GM10248 (cell line): ENCODE results near the gene PDLIM7.

Experiments
- CTCF ChIA-PET: fragments of 300-600 bp; sonication (Branson Sonifier 250); formaldehyde crosslinking; extraction: SDS; loops from one replicate; lab custom pipeline; 2021; ENCODE audit warnings: antibody characterized with exemption; lab: Yijun Ruan, JAX
- POLR2A ChIA-PET: fragments of 350-650 bp; sonication (Branson Sonifier 250); formaldehyde crosslinking; extraction: SDS; loops from one replicate; lab custom pipeline; 2020; ENCODE audit warnings: antibody characterized with exemption; lab: Yijun Ruan, JAX
- DNase-seq: peaks from one replicate; pipeline ENCODE4 v3.0.0; 2012; ENCODE audit errors: extremely low spot score
- TF ChIP-seq, protein P1 (sequence below): IDR thresholded peaks from 2 replicates; pipeline ENCODE4 v1.5.1; 2012; ENCODE audit warnings: mild to moderate bottlenecking, low read depth; ENCODE audit errors: extremely low read depth, missing control alignments, control extremely low read depth

PDLIM7 gene

DNA sequence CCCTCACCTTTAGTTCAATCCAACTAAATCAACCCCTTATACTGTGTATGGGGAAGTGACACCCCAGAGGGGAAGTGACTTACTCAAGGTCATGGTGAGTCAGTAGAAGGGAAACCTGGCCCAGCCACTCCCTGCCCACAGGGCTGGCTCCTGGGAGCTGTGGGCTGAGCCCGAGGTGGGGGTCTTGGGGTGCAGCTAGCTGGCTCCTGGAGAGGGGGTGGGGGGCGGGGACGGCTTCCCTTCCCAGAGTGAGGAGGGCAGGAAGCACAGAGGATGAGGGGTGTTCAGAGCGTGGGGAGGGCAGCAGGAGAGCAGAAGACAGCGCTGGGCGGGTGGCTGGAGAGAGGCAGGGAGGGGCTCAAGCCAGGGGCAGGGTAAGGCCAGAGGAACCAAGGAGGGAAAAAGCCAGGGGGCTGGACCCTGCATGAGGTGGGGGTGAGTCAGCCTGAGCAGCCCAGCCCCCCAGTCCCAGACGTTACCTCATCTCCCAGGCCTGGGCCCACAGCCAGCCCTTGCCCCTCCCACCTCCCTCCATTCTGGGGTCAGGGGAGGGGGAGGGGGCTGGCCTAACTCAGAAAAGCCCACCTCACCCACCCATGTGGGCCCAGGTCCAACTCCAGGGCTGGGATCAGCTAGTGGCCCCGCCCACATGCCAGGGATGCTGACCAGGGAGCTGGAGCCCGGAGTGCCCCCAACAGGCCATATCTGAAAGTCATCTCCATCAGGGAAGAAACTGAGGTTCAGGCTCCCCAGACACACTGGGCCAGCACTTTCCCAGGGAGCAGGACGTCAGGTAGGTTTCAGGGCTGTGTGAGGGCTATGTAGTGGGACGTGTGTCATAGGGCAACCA is 2.8 kb downstream of the PDLIM7 start:
- ChIA-PET CTCF (interaction anchor here (1.1 to 11.1 kb wide), 12 partner anchors 7 to 185 kb away, joined by 3 to 87 read pairs (median 8); no protein-coding TSS in a partner anchor), POLR2A (interaction anchor here (0.6 kb wide), 1 partner anchor 12 kb away, joined by 5 read pairs; no protein-coding TSS in a partner anchor)
- DNase-seq = peak; percentile 67
- TF ChIP-seq, protein P1, sequence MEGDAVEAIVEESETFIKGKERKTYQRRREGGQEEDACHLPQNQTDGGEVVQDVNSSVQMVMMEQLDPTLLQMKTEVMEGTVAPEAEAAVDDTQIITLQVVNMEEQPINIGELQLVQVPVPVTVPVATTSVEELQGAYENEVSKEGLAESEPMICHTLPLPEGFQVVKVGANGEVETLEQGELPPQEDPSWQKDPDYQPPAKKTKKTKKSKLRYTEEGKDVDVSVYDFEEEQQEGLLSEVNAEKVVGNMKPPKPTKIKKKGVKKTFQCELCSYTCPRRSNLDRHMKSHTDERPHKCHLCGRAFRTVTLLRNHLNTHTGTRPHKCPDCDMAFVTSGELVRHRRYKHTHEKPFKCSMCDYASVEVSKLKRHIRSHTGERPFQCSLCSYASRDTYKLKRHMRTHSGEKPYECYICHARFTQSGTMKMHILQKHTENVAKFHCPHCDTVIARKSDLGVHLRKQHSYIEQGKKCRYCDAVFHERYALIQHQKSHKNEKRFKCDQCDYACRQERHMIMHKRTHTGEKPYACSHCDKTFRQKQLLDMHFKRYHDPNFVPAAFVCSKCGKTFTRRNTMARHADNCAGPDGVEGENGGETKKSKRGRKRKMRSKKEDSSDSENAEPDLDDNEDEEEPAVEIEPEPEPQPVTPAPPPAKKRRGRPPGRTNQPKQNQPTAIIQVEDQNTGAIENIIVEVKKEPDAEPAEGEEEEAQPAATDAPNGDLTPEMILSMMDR = peak; percentile 20

DNA sequence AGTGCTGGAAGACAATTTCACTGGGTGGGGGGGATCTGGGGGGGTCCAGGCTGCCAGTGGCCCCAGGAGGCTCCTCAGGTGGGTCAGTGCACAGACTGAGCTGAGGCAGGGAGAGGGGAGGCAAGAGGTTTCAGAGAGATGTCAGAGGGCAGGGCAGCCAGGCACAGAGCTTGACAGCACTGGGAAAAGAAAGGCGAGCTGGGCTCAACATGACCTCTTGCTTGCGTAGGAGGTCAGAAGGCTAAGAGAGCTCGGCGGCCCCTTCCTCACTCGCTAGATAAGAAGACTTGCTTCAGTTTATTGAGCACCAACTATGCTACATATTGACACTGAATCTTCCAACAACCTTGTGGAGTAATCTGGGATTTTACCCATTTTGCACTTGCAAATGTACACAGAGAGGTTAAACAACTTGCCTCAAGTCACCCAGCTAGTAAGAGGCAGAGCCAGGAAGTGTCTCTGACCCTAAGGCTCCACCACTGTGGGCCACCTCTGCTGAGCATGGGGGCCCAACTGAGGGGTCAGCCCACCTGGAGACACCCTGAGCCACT is 3.5 kb downstream of the PDLIM7 start:
- ChIA-PET CTCF (interaction anchor here (1.1 to 11.1 kb wide), 11 partner anchors 8 to 184 kb away, joined by 4 to 87 read pairs (median 11); no protein-coding TSS in a partner anchor), POLR2A (interaction anchor here (0.7 kb wide), 1 partner anchor 98 kb away, joined by 8 read pairs; the partner anchor contains the start of gene TMED9)
- TF ChIP-seq, protein P1 = no peak
- DNase-seq = no peak

DNA sequence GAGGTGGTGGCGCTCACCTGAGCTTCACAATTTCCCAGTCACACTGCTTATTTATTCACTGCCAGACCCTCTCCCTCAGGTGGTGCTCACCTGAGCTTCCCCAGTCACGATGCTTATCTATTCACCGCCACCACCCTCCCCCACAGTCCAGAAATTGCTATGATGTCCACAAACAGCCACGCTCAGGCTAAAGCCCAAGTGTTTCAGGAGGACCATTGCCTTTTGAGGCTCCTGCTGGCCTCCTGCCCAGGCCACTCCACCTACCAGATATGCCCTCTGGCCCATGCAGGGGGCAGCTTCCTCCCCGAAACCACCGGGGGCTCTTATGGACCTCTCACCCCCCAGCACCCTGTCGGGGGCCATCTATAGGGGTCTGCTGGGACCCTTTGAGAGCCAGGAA is 4.6 kb downstream of the PDLIM7 start:
- POLR2A ChIA-PET = no interaction called here
- CTCF ChIA-PET = interaction anchor here (0.7 to 11.1 kb wide), 12 partner anchors 9 to 183 kb away, joined by 3 to 87 read pairs (median 6); partner anchors contain the start of gene GRK6
- TF ChIP-seq, protein P1 = no peak
- DNase-seq = no peak

DNA sequence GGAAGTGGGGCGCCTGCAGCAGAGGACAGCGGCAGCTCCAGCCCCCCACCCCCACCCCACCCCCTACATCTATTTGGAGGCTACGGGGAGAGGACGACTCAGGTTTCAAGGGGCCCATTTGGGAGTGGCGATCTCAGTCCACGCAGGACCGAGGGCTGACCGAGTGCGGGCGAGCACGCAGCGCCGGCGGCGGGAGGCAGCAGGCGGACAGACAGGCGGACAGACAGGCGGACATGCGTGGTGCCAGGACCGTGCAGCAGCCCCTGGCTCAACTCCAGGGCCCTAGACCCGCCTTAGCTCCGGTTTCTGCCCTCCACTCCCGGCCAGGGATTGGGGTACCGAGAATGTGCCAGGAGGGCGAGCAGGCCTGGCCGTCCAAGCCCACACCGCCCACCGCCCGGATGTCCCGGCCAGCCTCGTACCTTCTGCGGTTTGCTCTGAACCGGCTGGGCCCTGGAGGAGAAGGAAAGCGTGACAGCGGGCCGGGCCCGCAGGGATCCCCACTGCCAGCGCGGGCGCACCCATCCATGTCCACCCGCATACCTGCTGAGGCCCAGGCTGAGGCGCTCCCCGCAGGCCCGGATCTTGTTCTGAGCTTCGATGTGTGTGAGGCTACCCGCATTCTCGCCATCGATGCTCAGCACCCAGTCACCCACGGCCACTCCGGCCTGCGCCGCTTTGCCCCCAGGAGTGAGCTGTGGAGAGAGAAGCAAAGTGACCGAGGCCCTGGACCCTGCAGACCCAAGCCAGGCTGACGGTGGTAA is 5.2 kb downstream of the PDLIM7 start:
- CTCF ChIA-PET = interaction anchor here (0.7 to 11.1 kb wide), 11 partner anchors 9 to 183 kb away, joined by 3 to 87 read pairs (median 7); partner anchors contain the start of gene GRK6
- POLR2A ChIA-PET = no interaction called here
- no peak for DNase-seq
- TF ChIP-seq, protein P1 = no peak

DNA sequence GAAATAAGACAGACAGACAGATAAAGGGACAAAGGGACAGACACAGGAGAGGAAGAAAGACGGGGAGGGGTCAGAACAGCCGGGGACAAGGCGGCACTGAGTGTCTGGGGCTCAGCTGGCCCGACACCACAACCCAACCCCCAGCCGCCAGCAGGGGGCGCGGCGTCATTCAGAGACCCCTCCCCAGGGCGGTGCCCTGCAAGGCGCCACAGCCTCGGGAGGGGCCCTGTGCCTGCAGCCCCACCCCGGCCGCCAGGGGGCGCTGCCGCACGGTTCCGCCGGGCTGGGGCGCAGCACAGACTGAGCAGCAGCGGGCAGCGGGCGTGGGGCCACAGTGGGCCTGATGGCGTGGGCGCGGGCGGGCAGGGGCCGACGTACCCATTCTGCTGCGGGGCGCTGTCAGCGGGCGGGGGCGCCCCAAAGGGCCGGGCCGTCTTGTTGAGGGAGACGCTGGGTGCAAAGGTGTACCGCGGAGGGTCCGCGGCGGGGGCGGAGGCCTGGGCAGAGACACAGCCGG is 5.9 kb downstream of the PDLIM7 start:
- POLR2A ChIA-PET = no interaction called here
- DNase-seq = peak; percentile 59
- CTCF ChIA-PET = interaction anchor here (1.2 to 3.3 kb wide), 5 partner anchors 10 to 87 kb away, joined by 3 to 22 read pairs (median 17); no protein-coding TSS in a partner anchor
- TF ChIP-seq, protein P1 = peak; percentile 49

DNA sequence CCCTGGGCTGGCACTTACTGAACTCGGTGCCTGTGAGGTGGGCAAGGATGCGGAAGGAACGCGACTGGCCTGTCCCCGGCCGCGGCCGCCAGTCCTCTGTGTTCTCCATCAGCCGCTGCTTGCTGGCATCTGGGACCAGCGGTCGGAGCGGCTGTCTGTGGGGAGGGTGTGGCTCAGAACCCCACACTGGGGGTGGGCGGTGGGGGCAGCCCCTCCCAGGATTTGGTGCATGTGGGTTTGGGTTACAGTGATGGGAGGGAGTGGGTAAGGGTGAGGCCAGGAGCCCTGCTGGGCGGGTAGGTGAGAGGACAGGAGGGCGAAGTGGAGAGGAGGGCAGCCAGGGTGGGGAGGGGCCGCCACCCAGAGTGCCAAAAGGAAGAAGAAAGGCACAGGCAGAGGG is 6.4 kb downstream of the PDLIM7 start:
- TF ChIP-seq, protein P1 = no peak
- POLR2A ChIA-PET = no interaction called here
- DNase-seq = no peak
- CTCF ChIA-PET = interaction anchor here (2.0 to 3.2 kb wide), 2 partner anchors 11 to 12 kb away, joined by 11 to 22 read pairs; no protein-coding TSS in a partner anchor
